NCI-H1092 treated with DMSO at 0.1 percent for 48 hours (cell line): ENCODE data around the gene ABCC1.
"Not testable (repeated sequence)": the region's sequence is repeated elsewhere in the genome, so short reads cannot be mapped to it uniquely, and the experiment has no call there.

Experiments used
- DNase-seq: peaks from one replicate; lab custom pipeline; 2025; lab: John Stamatoyannopoulos, UW

Gene ABCC1

DNA sequence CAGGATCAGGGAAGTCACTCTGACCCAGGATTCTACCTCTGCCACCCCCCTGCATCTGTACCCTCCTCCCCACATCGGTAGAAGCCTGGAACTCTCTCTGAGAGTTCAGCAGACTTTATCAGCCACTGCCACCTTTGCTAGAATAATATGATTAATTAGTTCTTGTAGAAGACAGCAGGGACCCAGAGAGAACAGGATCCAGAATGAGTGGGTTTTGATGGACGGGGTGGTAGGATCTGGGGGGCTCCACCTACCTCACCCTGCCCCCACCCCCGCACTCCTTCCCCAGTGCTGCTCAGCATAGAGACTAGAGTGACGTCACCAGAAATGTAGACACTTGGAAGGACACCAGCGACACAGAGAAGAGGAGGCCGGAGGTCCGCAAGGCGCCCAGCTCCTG is 240.4 kb downstream of the ABCC1 start:
- no peak for DNase-seq

DNA sequence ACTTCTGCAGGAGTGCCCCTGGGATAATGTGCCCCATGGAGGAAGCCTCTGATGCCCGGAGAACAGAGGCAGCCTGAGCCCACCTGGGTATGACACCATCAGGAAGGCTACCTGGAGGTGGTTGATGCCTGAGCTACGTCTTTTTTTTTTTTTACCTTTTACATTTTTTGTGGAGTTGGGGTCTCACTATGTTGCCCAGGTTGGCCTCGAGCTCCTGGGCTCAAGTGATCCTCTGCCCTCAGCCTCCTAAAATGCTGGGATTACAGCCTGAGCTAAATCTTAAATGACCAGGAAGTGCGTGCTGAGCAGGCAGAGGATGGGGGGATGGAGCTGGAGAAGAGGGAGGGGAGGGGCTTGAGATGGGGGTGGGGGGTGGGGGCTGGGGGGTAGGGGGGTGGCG is 241.1 kb downstream of the ABCC1 start:
- DNase-seq = no peak

DNA sequence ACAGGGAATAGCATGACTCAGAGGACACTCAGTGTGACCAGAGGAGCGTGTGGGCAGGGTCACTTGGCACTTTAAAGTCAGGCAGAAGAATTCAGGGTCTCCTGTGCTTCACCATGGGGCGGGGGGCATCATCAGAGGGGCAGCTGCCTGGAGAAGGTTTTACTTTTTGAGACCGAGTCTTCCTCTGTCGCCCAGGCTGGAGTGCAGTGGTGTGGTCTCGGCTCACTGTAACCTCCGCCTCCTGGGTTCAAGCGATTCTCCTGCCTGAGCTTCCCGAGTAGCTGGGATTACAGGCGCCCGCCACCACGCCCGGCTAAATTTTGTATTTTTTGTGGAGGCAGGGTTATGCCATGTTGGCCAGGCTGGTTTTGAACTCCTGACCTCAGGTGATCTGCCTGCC is 241.6 kb downstream of the ABCC1 start:
- not testable (repeated sequence) for DNase-seq

DNA sequence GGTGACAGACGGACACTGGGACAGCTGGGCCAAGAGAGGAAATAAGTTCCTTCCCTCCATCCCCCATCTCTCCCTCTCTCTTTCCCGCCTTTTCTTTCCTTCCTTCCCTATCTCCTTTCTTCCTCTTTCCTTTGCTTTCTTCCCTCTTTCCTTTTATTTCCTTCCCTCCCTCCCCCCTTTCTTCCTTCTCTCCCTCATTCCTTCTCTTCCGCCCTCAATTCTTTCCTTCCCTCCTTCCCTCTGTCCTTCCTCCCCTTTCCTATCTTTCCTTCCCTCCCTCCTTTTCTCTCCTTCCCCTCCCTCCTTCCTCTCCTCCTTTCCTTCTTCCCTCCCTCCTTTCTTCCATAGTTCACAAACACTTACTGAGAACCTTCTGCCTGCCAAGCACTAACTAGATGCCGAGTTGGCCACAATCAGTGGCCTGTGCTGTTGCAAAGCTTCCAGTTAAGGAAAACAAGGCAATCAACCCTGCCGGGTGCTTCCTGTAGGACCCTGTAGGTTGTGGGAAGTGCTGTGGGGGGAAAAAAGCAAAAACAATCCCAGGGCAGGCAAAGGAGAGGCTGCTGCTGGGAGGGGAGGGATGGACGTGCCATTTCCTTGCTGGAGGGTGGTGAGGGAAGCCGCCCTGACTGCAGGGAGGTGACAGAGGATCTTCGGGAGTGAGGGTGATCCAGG is 242.2 kb downstream of the ABCC1 start:
- DNase-seq = no peak
